ENCODE results near the gene SMIM32. TPM values are rescaled to one million over a fixed set of nuclear protein-coding genes. Genes with fewer than 3 reads are reported as not detected.

SMIM32 gene
- total and polyA plus RNA-seq, 4 donors, result 0.02 TPM; not detected in 3

DNA sequence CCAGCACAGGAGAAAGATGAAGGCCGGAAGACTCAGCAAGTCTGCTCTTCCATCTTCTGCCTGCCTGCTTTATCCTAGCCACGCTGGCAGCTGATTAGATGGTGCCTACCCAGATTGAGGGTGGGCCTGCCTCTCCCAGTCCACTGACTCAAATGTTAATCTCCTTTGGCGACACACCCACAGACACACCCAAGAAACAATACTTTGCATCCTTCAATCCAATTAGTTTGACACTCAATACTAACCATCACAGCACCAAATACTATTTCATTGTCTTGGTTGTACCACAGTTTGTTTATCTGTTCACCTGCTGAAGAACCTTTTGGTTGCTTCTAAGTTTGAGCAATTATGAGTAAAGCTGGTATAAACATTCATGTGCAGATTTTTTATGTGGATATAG, 23.7 kb downstream of the SMIM32 start (continued):
- no peak for TF ChIP-seq HNF4A (conservative IDR thresholded peaks at IDR 0.05)
- TF ChIP-seq RAD21 (IDR thresholded peaks at IDR 0.05), result no peak
- no peak for TF ChIP-seq EGR1 (IDR thresholded peaks at IDR 0.05; ENCODE audit: low read depth in 2 of 2)
- TF ChIP-seq ATF3 (IDR thresholded peaks at IDR 0.05), result no peak
- TF ChIP-seq FOXA2 (IDR thresholded peaks at IDR 0.05), result no peak

DNA sequence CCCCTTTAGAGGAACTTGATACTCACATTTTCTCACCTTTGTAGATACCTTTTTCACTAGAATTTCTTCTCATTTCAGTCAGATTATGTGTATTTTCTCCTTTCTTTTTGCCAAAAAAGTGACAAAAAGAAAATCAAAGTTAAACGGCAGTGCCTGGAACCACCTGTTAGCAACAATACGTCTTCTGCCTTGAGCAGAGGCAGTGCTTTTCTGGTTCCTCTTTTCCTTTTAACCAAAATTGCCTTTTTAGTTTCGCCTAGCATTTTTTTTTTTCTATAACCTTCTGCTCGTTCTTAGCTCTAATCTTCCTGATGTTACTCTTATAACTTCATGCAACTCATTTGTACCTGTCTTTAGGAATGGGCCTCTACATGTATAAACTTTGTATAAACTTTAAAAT, 26.1 kb downstream of the SMIM32 start:
- TF ChIP-seq HNF4A (conservative IDR thresholded peaks at IDR 0.05), result no peak
- TF ChIP-seq, protein P1, sequence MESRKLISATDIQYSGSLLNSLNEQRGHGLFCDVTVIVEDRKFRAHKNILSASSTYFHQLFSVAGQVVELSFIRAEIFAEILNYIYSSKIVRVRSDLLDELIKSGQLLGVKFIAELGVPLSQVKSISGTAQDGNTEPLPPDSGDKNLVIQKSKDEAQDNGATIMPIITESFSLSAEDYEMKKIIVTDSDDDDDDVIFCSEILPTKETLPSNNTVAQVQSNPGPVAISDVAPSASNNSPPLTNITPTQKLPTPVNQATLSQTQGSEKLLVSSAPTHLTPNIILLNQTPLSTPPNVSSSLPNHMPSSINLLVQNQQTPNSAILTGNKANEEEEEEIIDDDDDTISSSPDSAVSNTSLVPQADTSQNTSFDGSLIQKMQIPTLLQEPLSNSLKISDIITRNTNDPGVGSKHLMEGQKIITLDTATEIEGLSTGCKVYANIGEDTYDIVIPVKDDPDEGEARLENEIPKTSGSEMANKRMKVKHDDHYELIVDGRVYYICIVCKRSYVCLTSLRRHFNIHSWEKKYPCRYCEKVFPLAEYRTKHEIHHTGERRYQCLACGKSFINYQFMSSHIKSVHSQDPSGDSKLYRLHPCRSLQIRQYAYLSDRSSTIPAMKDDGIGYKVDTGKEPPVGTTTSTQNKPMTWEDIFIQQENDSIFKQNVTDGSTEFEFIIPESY (IDR thresholded peaks at IDR 0.05), result no peak
- TF ChIP-seq TAF1 (conservative IDR thresholded peaks at IDR 0.05), result no peak
- TF ChIP-seq, protein P2, sequence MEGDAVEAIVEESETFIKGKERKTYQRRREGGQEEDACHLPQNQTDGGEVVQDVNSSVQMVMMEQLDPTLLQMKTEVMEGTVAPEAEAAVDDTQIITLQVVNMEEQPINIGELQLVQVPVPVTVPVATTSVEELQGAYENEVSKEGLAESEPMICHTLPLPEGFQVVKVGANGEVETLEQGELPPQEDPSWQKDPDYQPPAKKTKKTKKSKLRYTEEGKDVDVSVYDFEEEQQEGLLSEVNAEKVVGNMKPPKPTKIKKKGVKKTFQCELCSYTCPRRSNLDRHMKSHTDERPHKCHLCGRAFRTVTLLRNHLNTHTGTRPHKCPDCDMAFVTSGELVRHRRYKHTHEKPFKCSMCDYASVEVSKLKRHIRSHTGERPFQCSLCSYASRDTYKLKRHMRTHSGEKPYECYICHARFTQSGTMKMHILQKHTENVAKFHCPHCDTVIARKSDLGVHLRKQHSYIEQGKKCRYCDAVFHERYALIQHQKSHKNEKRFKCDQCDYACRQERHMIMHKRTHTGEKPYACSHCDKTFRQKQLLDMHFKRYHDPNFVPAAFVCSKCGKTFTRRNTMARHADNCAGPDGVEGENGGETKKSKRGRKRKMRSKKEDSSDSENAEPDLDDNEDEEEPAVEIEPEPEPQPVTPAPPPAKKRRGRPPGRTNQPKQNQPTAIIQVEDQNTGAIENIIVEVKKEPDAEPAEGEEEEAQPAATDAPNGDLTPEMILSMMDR (IDR thresholded peaks at IDR 0.05; ENCODE audit: low read depth, low read length, missing input control), result no peak
- no peak for TF ChIP-seq JUND (IDR thresholded peaks at IDR 0.05)
- TF ChIP-seq FOXA1 (IDR thresholded peaks at IDR 0.05), result no peak
- TF ChIP-seq NR2F2 (IDR thresholded peaks at IDR 0.05), result no peak
- no peak for TF ChIP-seq RXRA (IDR thresholded peaks at IDR 0.05)
- TF ChIP-seq ATF3 (IDR thresholded peaks at IDR 0.05), result no peak
- TF ChIP-seq EGR1 (IDR thresholded peaks at IDR 0.05; ENCODE audit: low read depth in 2 of 2), result no peak
- no peak for TF ChIP-seq SP1 (IDR thresholded peaks at IDR 0.05)
- TF ChIP-seq RAD21 (IDR thresholded peaks at IDR 0.05), result no peak
- TF ChIP-seq YY1 (IDR thresholded peaks at IDR 0.05), result no peak
- TF ChIP-seq GABPA (IDR thresholded peaks at IDR 0.05 in 1 of 2, conservative IDR thresholded peaks at IDR 0.05 in 1 of 2), result no peak
- WGBS, result 86% methylated on average over 4 of the region's 4 CpGs
- peaks cover 0 to 18% (median 12%) of the 10 kb centered on the region in 4 donors for H3K36me3 ChIP-seq (ENCODE audit: control insufficient read depth in 4 of 4, insufficient read depth in 3 of 4, low read depth in 1 of 4, low read length in 3 of 4)
- H3K4me3 ChIP-seq (ENCODE audit: low read depth in 1 of 3, low read length in 3 of 3), result no peak overlapping the region
- H3K9me3 ChIP-seq (ENCODE audit: control insufficient read depth in 4 of 4, low read length in 3 of 4), result no peaks in the 10 kb centered on the region
- H3K27ac ChIP-seq (ENCODE audit: low read depth in 1 of 2, low read length in 2 of 2), result no peak overlapping the region
- no peak overlapping the region for H3K9ac ChIP-seq (ENCODE audit: low read depth in 1 of 2, low read length in 2 of 2)
- no peak for DNase-seq (ENCODE audit: low spot score)
- no peaks in the 10 kb centered on the region for H3K27me3 ChIP-seq (ENCODE audit: control insufficient read depth in 4 of 4, insufficient read depth in 4 of 4, low read length in 3 of 4)
- peaks cover 0 to 4% (median 0%) of the 10 kb centered on the region in 4 donors for H3K4me1 ChIP-seq (ENCODE audit: control insufficient read depth in 4 of 4, insufficient read depth in 4 of 4, low read length in 3 of 4)

GRCh38 chr5:136164226-136164625, 28.7 kb downstream of the SMIM32 start:
- WGBS, result 94% methylated on average over 1 of the region's 1 CpG
- peaks cover 0 to 15% (median 9%) of the 10 kb centered on the region in 4 donors for H3K36me3 ChIP-seq (ENCODE audit: control insufficient read depth in 4 of 4, insufficient read depth in 3 of 4, low read depth in 1 of 4, low read length in 3 of 4)
- TF ChIP-seq FOXA2 (IDR thresholded peaks at IDR 0.05) (no peak), ATF3 (IDR thresholded peaks at IDR 0.05) (no peak), JUND (IDR thresholded peaks at IDR 0.05) (no peak), HNF4A (conservative IDR thresholded peaks at IDR 0.05) (no peak), HNF4G (IDR thresholded peaks at IDR 0.05) (no peak), TAF1 (conservative IDR thresholded peaks at IDR 0.05) (no peak), YY1 (IDR thresholded peaks at IDR 0.05) (no peak), SP1 (IDR thresholded peaks at IDR 0.05) (no peak), FOXA1 (IDR thresholded peaks at IDR 0.05) (no peak)
- no peaks in the 10 kb centered on the region for H3K27me3 ChIP-seq (ENCODE audit: control insufficient read depth in 4 of 4, insufficient read depth in 4 of 4, low read length in 3 of 4)
- H3K4me1 ChIP-seq (ENCODE audit: control insufficient read depth in 4 of 4, insufficient read depth in 4 of 4, low read length in 3 of 4), result peaks cover 0 to 8% (median 0%) of the 10 kb centered on the region in 4 donors
- H3K27ac ChIP-seq (ENCODE audit: low read depth in 1 of 2, low read length in 2 of 2), result no peak overlapping the region
- H3K9ac ChIP-seq (ENCODE audit: low read depth in 1 of 2, low read length in 2 of 2), result no peak overlapping the region
- DNase-seq (ENCODE audit: low spot score), result no peak
- no peak overlapping the region for H3K4me3 ChIP-seq (ENCODE audit: low read depth in 1 of 3, low read length in 3 of 3)
- H3K9me3 ChIP-seq (ENCODE audit: control insufficient read depth in 4 of 4, low read length in 3 of 4), result no peaks in the 10 kb centered on the region
